K562 (cell line): Measurements from ENCODE around the gene RPL35. TPM values are rescaled to one million over a fixed set of nuclear protein-coding genes. Genes with fewer than 3 reads are reported as not detected.
A peak's percentile ranks its signal among the peaks of the same experiment; 100 is the strongest.

Experiments used
- ATAC-seq: fragments of 200-7000 bp; cut with Tn5 transposase; 3 replicates; pipeline ENCODE4 v1.9.1; 2020; ENCODE audit warnings: moderate library complexity
- BruUV-seq: library from RNA; stranded (reverse); fragments of 400-500 nt; replicated peaks from 2 replicates; lab custom pipeline; 2021; lab: Mats Ljungman, UMichigan
- CTCF ChIA-PET: fragments of 300-600 bp; formaldehyde crosslinking; extraction: SDS; loops from one replicate; lab custom pipeline; 2021; ENCODE audit warnings: low intra/inter-chr PET ratio; lab: Yijun Ruan, JAX
- POLR2A ChIA-PET: fragments of 300-600, 350-650 bp; sonication (Branson Sonifier 250); formaldehyde crosslinking; extraction: SDS; loops from one replicate; lab custom pipeline; 2021; ENCODE audit warnings: antibody characterized with exemption, inconsistent platforms; lab: Yijun Ruan, JAX
- DNase-seq, 4 experiments: peaks; one replicate each; pipeline versions ENCODE4 v3.0.0 to v3.0.0-alpha.2; 2011 to 2018; ENCODE audit warnings: low spot score in 3 of 4, mixed read lengths in 3 of 4; ENCODE audit errors: extremely low read depth in 1 of 4
- FAIRE-seq: peaks from 2 replicates; lab custom pipeline; 2011; peaks lifted over from hg19 to GRCh38; lab: Jason Lieb, UNC
- H2AFZ ChIP-seq: 2 replicates; pipeline ENCODE4 v1.6.0; 2011; ENCODE audit warnings: low read depth, low read length, control low read depth, inconsistent platforms
- H3K27ac ChIP-seq: fragments of 200-600 bp; 3 replicates; pipeline ENCODE4 v1.8.0; 2011; ENCODE audit warnings: low read depth, mild to moderate bottlenecking, control low read depth, inconsistent platforms, low read length, moderate library complexity, mixed read lengths; ENCODE audit errors: extremely low read depth
- H3K27me3 ChIP-seq, 2 experiments: fragments of 300-600 bp in 1 of 2; 2 replicates in 1 of 2; 3 replicates in 1 of 2; pipeline versions ENCODE4 v1.6.0 to v1.8.0; 2011; ENCODE audit warnings: inconsistent platforms in 2 of 2, low read length in 2 of 2, mild to moderate bottlenecking in 1 of 2, mixed read lengths in 1 of 2, moderate library complexity in 1 of 2; ENCODE audit not compliant: control insufficient read depth in 2 of 2, insufficient read depth in 2 of 2
- H3K36me3 ChIP-seq: fragments of 300-600 bp; 3 replicates; pipeline ENCODE4 v1.8.0; 2011; ENCODE audit warnings: mild to moderate bottlenecking, low read length, inconsistent platforms; ENCODE audit not compliant: control insufficient read depth, insufficient read depth
- H3K4me1 ChIP-seq, 2 experiments: fragments of 200-600 bp in 1 of 2; replicated peaks in 1 of 2; 2 replicates in 1 of 2; 3 replicates in 1 of 2; pipeline versions ENCODE4 v1.5.1 to v1.8.0; 2011; ENCODE audit warnings: inconsistent platforms in 2 of 2, low read length in 2 of 2, mild to moderate bottlenecking in 1 of 2, mixed read lengths in 1 of 2, moderate library complexity in 1 of 2; ENCODE audit not compliant: control insufficient read depth in 2 of 2, insufficient read depth in 2 of 2
- H3K4me2 ChIP-seq: 2 replicates; pipeline ENCODE4 v1.6.1; 2011; ENCODE audit warnings: low read length, control low read depth, inconsistent platforms, mixed read lengths; ENCODE audit not compliant: insufficient read depth
- H3K4me3 ChIP-seq: fragments of 200-600 bp; sonication (generic), shearing (Covaris generic); 2 replicates; pipeline ENCODE4 v1.5.1; 2016; ENCODE audit warnings: control low read depth, inconsistent platforms
- H3K79me2 ChIP-seq: fragments of 200-600 bp; 3 replicates; pipeline ENCODE4 v1.8.0; 2011; ENCODE audit warnings: low read length, inconsistent platforms; ENCODE audit not compliant: control insufficient read depth, insufficient read depth
- H3K9ac ChIP-seq, 2 experiments: 2 replicates each; pipeline versions ENCODE4 v1.6.0 to v1.6.1; 2011; ENCODE audit warnings: low read depth in 2 of 2, low read length in 2 of 2, control low read depth in 1 of 2, inconsistent platforms in 1 of 2, mild to moderate bottlenecking in 1 of 2, mixed read lengths in 1 of 2; ENCODE audit not compliant: insufficient read depth in 1 of 2
- H3K9me1 ChIP-seq: one replicate; pipeline ENCODE4 v1.6.0; 2011; ENCODE audit warnings: inconsistent platforms, mild to moderate bottlenecking, low read length, moderate library complexity; ENCODE audit not compliant: control insufficient read depth, insufficient read depth
- H3K9me3 ChIP-seq: replicated peaks from 2 replicates; pipeline ENCODE4 v1.5.1; 2011; ENCODE audit warnings: low read depth, low read length, inconsistent platforms; ENCODE audit not compliant: control insufficient read depth, insufficient read depth
- H4K20me1 ChIP-seq: replicated peaks from 2 replicates; pipeline ENCODE4 v1.6.1; 2011; ENCODE audit warnings: low read length, inconsistent platforms, mixed read lengths; ENCODE audit not compliant: control insufficient read depth, insufficient read depth
- NCOA4 ChIP-seq: fragments of 450-650 bp; IDR thresholded peaks from 2 replicates; pipeline ENCODE4 v1.6.1; 2018; ENCODE audit warnings: mild to moderate bottlenecking; ENCODE audit not compliant: partially characterized antibody
- POLR2AphosphoS2 ChIP-seq: IDR thresholded peaks from 2 replicates; pipeline ENCODE4 v1.6.1; 2012; ENCODE audit warnings: low read length, improper control_type of control experiment
- POLR2G ChIP-seq: fragments of 200-400 bp; formaldehyde crosslinking; IDR thresholded peaks from 2 replicates; pipeline ENCODE4 v1.6.1; 2017; ENCODE audit warnings: low read depth, mild to moderate bottlenecking, antibody characterized with exemption, low read length, moderate library complexity
- ZEB2 ChIP-seq: fragments of 450-650 bp; IDR thresholded peaks from 2 replicates; pipeline ENCODE4 v1.6.1; 2016
- ZNF830 ChIP-seq: fragments of 250-450 bp; sonication (Bioruptor Pico); IDR thresholded peaks from 2 replicates; pipeline ENCODE4 v1.5.0; 2021; ENCODE audit warnings: mild to moderate bottlenecking
- WGBS: fragments of 100-300 bp; shearing (Covaris generic); methylation state at CpG from one replicate; pipeline ENCODE4 v1.1.6; 2016; ENCODE audit warnings: low coverage, mixed read lengths; ENCODE audit not compliant: insufficient coverage; ENCODE audit errors: missing lambda C conversion rate; 5-methylcytosine and 5-hydroxymethylcytosine counted together
- in situ Hi-C: fragments of 300-500 bp; cut with MboI; formaldehyde crosslinking; loops from 4 replicates; pipeline ENCODE4 v1.15.0; 2018; ENCODE audit warnings: inconsistent platforms, mixed read lengths
- intact Hi-C: fragments of 100-400 bp; cut with micrococcal nuclease; formaldehyde crosslinking; loops from 2 replicates; pipeline ENCODE4 v1.14.2; 2022
- polyA plus RNA-seq, 8 experiments: library from polyadenylated mRNA; depleted of rRNA in 4 of 8; stranded (reverse) in 5 of 8; unstranded in 3 of 8; fragments of >200 nt; fragmentation: Nextera tagmentation in 2 of 8; fragmentation: Illumina TruSeq in 1 of 8; extraction: Ambion mirVana in 2 of 8; extraction: Trizol in 1 of 8; gene quantifications; 2 replicates each; pipeline versions ENCODE4 v1.2.1 to v1.2.3, GENCODE V29; 2011 to 2014; ENCODE audit warnings: inconsistent platforms in 1 of 8, missing spikeins in 1 of 8
- total RNA-seq, 7 experiments: library from RNA; depleted of rRNA in 6 of 7; stranded (reverse); fragments of >200 nt in 6 of 7; fragmentation: Illumina TruSeq in 2 of 7; extraction: Trizol in 2 of 7; gene quantifications; 2 replicates each; pipeline versions ENCODE4 v1.2.1 to v1.2.3, GENCODE V29; 2011 to 2021; ENCODE audit warnings: low replicate concordance in 1 of 7
- TF ChIP-seq, protein P1 (sequence below): fragments of 250-450 bp; sonication (Bioruptor Pico); IDR thresholded peaks from 2 replicates; pipeline ENCODE4 v1.8.0; 2022; ENCODE audit warnings: moderate library complexity, mild to moderate bottlenecking, inconsistent platforms

Gene RPL35
- total and polyA plus RNA-seq, 9 of the 15 experiments (the other 6 are each of a cell fraction or from before 2014, with no cell fraction given) = 1,755 to 5,101 (median 3,405) TPM

DNA sequence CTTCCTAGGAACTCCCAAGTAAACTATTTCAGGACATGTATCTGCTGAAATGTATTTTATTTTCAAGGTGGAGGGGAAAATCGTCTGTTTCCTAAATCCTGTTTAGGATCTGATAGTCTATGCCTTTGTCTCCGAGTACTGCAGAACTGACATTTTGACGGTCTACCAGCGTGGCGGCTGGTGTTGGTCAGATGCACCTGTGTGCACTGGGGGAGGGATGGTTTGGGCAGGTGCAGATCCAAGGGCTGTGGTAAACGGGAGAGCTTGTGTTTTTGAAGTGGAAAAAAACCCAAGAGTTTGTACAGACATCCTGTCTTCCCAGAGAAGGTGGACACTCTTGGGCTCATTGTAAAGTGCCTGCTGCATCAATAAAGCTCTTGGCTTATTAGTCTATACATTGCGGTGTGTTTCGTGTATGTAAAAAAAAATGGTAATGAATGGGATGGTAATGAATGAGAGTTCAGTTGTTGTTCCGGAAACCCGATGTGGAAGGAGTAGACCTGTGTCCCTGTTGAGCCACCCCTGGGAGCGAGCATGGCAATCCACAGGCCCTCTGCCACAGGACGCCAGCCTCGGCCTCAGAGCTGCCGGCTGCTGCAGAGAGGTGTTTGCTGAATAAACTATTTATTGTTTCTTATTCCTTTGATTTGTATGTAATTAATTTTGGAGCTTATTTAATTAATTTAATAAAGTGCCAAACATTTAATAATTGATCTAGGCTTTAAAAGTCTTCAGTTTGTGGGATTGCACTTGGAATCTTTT, 15.4 kb upstream of the RPL35 start:
- peaks cover 3 to 4% of the 10 kb centered on the region in 2 experiments; a peak in 4 of 5 replicates for H3K4me1 ChIP-seq
- ChIA-PET CTCF (no interaction called here), POLR2A (interaction anchor here (0.6 to 4.0 kb wide), 9 partner anchors 10 to 87 kb away, joined by 3 to 30 read pairs (median 6); partner anchors contain the start of genes ARPC5L and RPL35)
- H3K36me3 ChIP-seq = peaks cover 91% of the 10 kb centered on the region
- no peak overlapping the region for H3K4me2 ChIP-seq
- H3K9me1 ChIP-seq = no peaks in the 10 kb centered on the region
- FAIRE-seq (no peak), ATAC-seq (no peak; the same call in 2 of the 3 replicates), DNase-seq (no peak)
- BruUV-seq = TSS peak; percentile 21
- 84% methylated on average over 14 of the region's 14 CpGs for WGBS
- no peak overlapping the region for H3K27ac ChIP-seq
- peaks cover 36% of the 10 kb centered on the region for H3K79me2 ChIP-seq
- H4K20me1 ChIP-seq = peaks cover 9% of the 10 kb centered on the region
- H3K9me3 ChIP-seq = no peaks in the 10 kb centered on the region
- H3K27me3 ChIP-seq = no peaks in the 10 kb centered on the region
- no peak overlapping the region for H3K9ac ChIP-seq
- in situ Hi-C loops (no loop called here), intact Hi-C loops (no loop called here)
- H3K4me3 ChIP-seq = no peak overlapping the region
- no peak overlapping the region for H2AFZ ChIP-seq
- TF ChIP-seq, protein P1, sequence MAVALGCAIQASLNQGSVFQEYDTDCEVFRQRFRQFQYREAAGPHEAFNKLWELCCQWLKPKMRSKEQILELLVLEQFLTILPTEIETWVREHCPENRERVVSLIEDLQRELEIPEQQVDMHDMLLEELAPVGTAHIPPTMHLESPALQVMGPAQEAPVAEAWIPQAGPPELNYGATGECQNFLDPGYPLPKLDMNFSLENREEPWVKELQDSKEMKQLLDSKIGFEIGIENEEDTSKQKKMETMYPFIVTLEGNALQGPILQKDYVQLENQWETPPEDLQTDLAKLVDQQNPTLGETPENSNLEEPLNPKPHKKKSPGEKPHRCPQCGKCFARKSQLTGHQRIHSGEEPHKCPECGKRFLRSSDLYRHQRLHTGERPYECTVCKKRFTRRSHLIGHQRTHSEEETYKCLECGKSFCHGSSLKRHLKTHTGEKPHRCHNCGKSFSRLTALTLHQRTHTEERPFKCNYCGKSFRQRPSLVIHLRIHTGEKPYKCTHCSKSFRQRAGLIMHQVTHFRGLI (CRISPR knock-in tag) = no peak
- peak; percentile 67; the same call in 1 of the 2 replicates for TF ChIP-seq POLR2AphosphoS2
- TF ChIP-seq POLR2G = 0 out of 2 replicates have a peak, but pooled peaks have one; percentile 27
- no peak for TF ChIP-seq NCOA4
- TF ChIP-seq ZEB2 = no peak
- no peak for TF ChIP-seq ZNF830 (CRISPR knock-in tag)
